Osteocyte (in vitro differentiated cells): ENCODE data around the gene SLC16A12. TPM values are rescaled to one million over a fixed set of nuclear protein-coding genes. Genes with fewer than 3 reads are reported as not detected.

Experiments used
- total RNA-seq: library from RNA; stranded (reverse); gene quantifications from 2 replicates; pipeline ENCODE4 v1.2.1, GENCODE V29; 2021

Gene SLC16A12
- total RNA-seq, 1 donor from 2014 or later, result 8.4 TPM

Other genes starting within 250 kb of the SLC16A12 start
- gene IFIT2, start 233.5 kb downstream of the SLC16A12 start, total RNA-seq, result 8.8 and 11.0 TPM in 2 replicates
- gene IFIT3, start 207.6 kb downstream of the SLC16A12 start, total RNA-seq, result 19.9 and 22.7 TPM in 2 replicates
- not detected in 2 replicates for gene IFIT1B, start 157.5 kb downstream of the SLC16A12 start, total RNA-seq
- 20.4 and 21.5 TPM in 2 replicates for gene IFIT1, start 143.0 kb downstream of the SLC16A12 start, total RNA-seq
- gene IFIT5, start 121.0 kb downstream of the SLC16A12 start, total RNA-seq, result 22.5 and 22.7 TPM in 2 replicates
- 6.6 and 7.4 TPM in 2 replicates for gene PANK1, start 109.6 kb upstream of the SLC16A12 start, total RNA-seq
- gene KIF20B, start 166.0 kb upstream of the SLC16A12 start, total RNA-seq, result 9.8 and 9.9 TPM in 2 replicates